ENCODE results near the gene KRTAP22-2. TPM values are rescaled to one million over a fixed set of nuclear protein-coding genes. Genes with fewer than 3 reads are reported as not detected.

KRTAP22-2 gene
- total RNA-seq, 3 donors from 2014 or later (not counting 1 experiment from before 2014, with no cell fraction given), result not detected

GRCh38 chr21:30592140-30592539 lies 1.9 kb upstream of the KRTAP22-2 start, which contains the start of gene KRTAP6-3:
Gene KRTAP6-3 (plus strand): TSS chr21:30592440. CDS start chr21:30592446, 6 bp downstream.
- Histone ChIP-seq H3K9me3 (ENCODE audit: control insufficient read depth, insufficient read depth, low read length) (no peaks in the 10 kb centered on the region), H3K27ac (ENCODE audit: low read length) (no peak within 1 kb of the TSS), H3K36me3 (ENCODE audit: control insufficient read depth, insufficient read depth, low read length) (no peaks in the 10 kb centered on the region), H3K4me1 (ENCODE audit: control insufficient read depth, insufficient read depth, low read length) (no peaks in the 10 kb centered on the region), H3K27me3 (ENCODE audit: control insufficient read depth, insufficient read depth, low read length) (no peaks in the 10 kb centered on the region), H3K4me3 (ENCODE audit: low read length) (no peak within 1 kb of the TSS)
- Mint-ChIP-seq H3K4me1 (no peaks in the 10 kb centered on the region), H3K27me3 (ENCODE audit: low read depth in 2 of 2) (no peaks in the 10 kb centered on the region), H3K9me3 (peaks cover 6 to 9% of the 10 kb centered on the region in 2 donors), H3K4me3 (no peak within 1 kb of the TSS), H3K27ac (no peak within 1 kb of the TSS), H3K36me3 (no peaks in the 10 kb centered on the region)
- DNase-seq, result no peak
- intact Hi-C loops (cut with micrococcal nuclease), result no loop called here
- no peak for ATAC-seq
- TF ChIP-seq CTCF (IDR thresholded peaks at IDR 0.05), result no peak
- 91% methylated on average over 4 of the region's 4 CpGs for WGBS (ENCODE audit: insufficient coverage)

- no peaks in the 10 kb centered on the region for H3K27me3 Mint-ChIP-seq (ENCODE audit: low read depth in 2 of 2)
- 100% methylated on average over 1 of the region's 1 CpG for WGBS (ENCODE audit: insufficient coverage)
- H3K4me3 Mint-ChIP-seq, result no peak overlapping the region
- H3K4me1 Mint-ChIP-seq, result no peaks in the 10 kb centered on the region
- intact Hi-C loops (cut with micrococcal nuclease), result no loop called here
- Histone ChIP-seq H3K36me3 (ENCODE audit: control insufficient read depth, insufficient read depth, low read length) (no peaks in the 10 kb centered on the region), H3K4me3 (ENCODE audit: low read length) (no peak overlapping the region), H3K4me1 (ENCODE audit: control insufficient read depth, insufficient read depth, low read length) (no peaks in the 10 kb centered on the region), H3K27me3 (ENCODE audit: control insufficient read depth, insufficient read depth, low read length) (no peaks in the 10 kb centered on the region), H3K9me3 (ENCODE audit: control insufficient read depth, insufficient read depth, low read length) (no peaks in the 10 kb centered on the region), H3K27ac (ENCODE audit: low read length) (no peak overlapping the region)
- no peak for ATAC-seq
- no peak for TF ChIP-seq CTCF (IDR thresholded peaks at IDR 0.05)
- H3K9me3 Mint-ChIP-seq, result peaks cover 5 to 8% of the 10 kb centered on the region in 2 donors
- H3K36me3 Mint-ChIP-seq, result peaks cover 13% of the 10 kb centered on the region
- H3K27ac Mint-ChIP-seq, result no peak overlapping the region
- DNase-seq, result no peak
Measured at GRCh38 chr21:30582870-30583269, 7.3 kb downstream of the KRTAP22-2 start.

- H3K4me3 ChIP-seq (ENCODE audit: low read length), result no peak overlapping the region
- no peaks in the 10 kb centered on the region for H3K27me3 ChIP-seq (ENCODE audit: control insufficient read depth, insufficient read depth, low read length)
- intact Hi-C loops (cut with micrococcal nuclease), result no loop called here
- H3K27ac ChIP-seq (ENCODE audit: low read length), result no peak overlapping the region
- H3K27me3 Mint-ChIP-seq (ENCODE audit: low read depth in 2 of 2), result no peaks in the 10 kb centered on the region
- peaks cover 11% of the 10 kb centered on the region for H3K36me3 Mint-ChIP-seq
- no peaks in the 10 kb centered on the region for H3K4me1 Mint-ChIP-seq
- no peak overlapping the region for H3K4me3 Mint-ChIP-seq
- H3K4me1 ChIP-seq (ENCODE audit: control insufficient read depth, insufficient read depth, low read length), result no peaks in the 10 kb centered on the region
- no peak overlapping the region for H3K27ac Mint-ChIP-seq
- no peaks in the 10 kb centered on the region for H3K9me3 ChIP-seq (ENCODE audit: control insufficient read depth, insufficient read depth, low read length)
- WGBS (ENCODE audit: insufficient coverage), result 59% methylated on average over 3 of the region's 3 CpGs
- no peaks in the 10 kb centered on the region for H3K36me3 ChIP-seq (ENCODE audit: control insufficient read depth, insufficient read depth, low read length)
- ATAC-seq (no peak), DNase-seq (no peak)
- H3K9me3 Mint-ChIP-seq, result peaks cover 8 to 12% of the 10 kb centered on the region in 2 donors
- no peak for TF ChIP-seq CTCF (IDR thresholded peaks at IDR 0.05)
Measured at GRCh38 chr21:30580132-30580531, 10.1 kb downstream of the KRTAP22-2 start.

GRCh38 chr21:30579346-30579745 lies 10.9 kb downstream of the KRTAP22-2 start:
- intact Hi-C loops (cut with micrococcal nuclease), result no loop called here
- no peaks in the 10 kb centered on the region for H3K9me3 ChIP-seq (ENCODE audit: control insufficient read depth, insufficient read depth, low read length)

More at GRCh38 chr21:30579346-30579745, 10.9 kb downstream of the KRTAP22-2 start:
- no peaks in the 10 kb centered on the region for H3K27me3 ChIP-seq (ENCODE audit: control insufficient read depth, insufficient read depth, low read length)
- 77% methylated on average over 1 of the region's 1 CpG for WGBS (ENCODE audit: insufficient coverage)
- H3K4me3 ChIP-seq (ENCODE audit: low read length), result no peak overlapping the region
- H3K4me1 ChIP-seq (ENCODE audit: control insufficient read depth, insufficient read depth, low read length), result no peaks in the 10 kb centered on the region
- no peak overlapping the region for H3K27ac ChIP-seq (ENCODE audit: low read length)
- Mint-ChIP-seq H3K4me3 (no peak overlapping the region), H3K9me3 (peaks cover 4 to 5% of the 10 kb centered on the region in 2 donors), H3K27ac (no peak overlapping the region), H3K4me1 (no peaks in the 10 kb centered on the region), H3K27me3 (ENCODE audit: low read depth in 2 of 2) (no peaks in the 10 kb centered on the region), H3K36me3 (peaks cover 3% of the 10 kb centered on the region)
- no peak for ATAC-seq
- TF ChIP-seq CTCF (IDR thresholded peaks at IDR 0.05), result no peak
- no peaks in the 10 kb centered on the region for H3K36me3 ChIP-seq (ENCODE audit: control insufficient read depth, insufficient read depth, low read length)
- no peak for DNase-seq
